Neural progenitor cell (in vitro differentiated cells): ENCODE results near the gene IYD.

Experiments used
- CTCF ChIP-seq: fragments of 200-600 bp; sonication (generic); IDR thresholded peaks from 2 replicates; pipeline ENCODE4 v1.5.1; 2017; ENCODE audit warnings: antibody characterized with exemption, mild to moderate bottlenecking
- EZH2 ChIP-seq: fragments of 200-600 bp; sonication (generic); IDR thresholded peaks from 2 replicates; pipeline ENCODE4 v1.6.1; 2017; ENCODE audit warnings: antibody characterized with exemption, mild to moderate bottlenecking, moderate library complexity

DNA sequence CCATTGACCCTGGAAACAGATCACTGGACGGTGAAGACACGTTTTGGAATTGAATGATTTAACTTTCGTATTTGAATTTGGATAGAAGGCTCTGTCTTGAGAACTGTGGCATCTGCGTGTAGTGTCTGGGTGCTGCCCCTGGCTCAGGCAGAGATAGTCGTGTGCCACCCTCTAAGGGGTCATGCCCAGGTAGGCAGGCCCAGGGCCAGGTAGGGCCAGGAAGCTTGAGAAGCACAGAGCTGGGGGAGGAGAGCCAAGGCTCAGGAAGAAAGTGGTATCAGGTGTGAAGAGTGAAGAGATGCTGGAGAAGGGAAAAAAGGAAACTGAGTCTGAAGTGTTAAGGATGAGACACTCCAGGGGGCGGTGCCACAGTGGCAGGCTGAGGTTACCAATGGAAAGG lies 75.5 kb downstream of the IYD start:
- TF ChIP-seq CTCF (no peak), EZH2 (no peak)
